Renal pelvis (tissue), 4 donors: ENCODE results near the gene IRF9. TPM values are rescaled to one million over a fixed set of nuclear protein-coding genes. Genes with fewer than 3 reads are reported as not detected.
A peak's percentile ranks its signal among the peaks of the same experiment; 100 is the strongest.

ENCODE experiments used
- DNase-seq: peaks from one replicate; pipeline ENCODE4 v3.0.0-alpha.2; 2013
- polyA plus RNA-seq, 3 donors: library from polyadenylated mRNA; unstranded; fragments of 120-200 nt; gene quantifications; one replicate each; pipeline ENCODE4 v1.2.1, GENCODE V29; 2013; ENCODE audit not compliant: insufficient read length in 3 of 3

The IRF9 gene
- polyA plus RNA-seq, 3 donors: 56.8 to 68.9 (median 57.2) TPM

- DNase-seq: no peak
These were observed 15.2 kb upstream of the IRF9 start for GRCh38 chr14:24145690-24146452.

GRCh38 chr14:24146453-24146977 is 14.6 kb upstream of the IRF9 start, which contains the start of gene PSME2:
TSS of gene PSME2 (minus strand) at chr14:24146610. CDS start at chr14:24146581, 29 bp downstream.
- DNase-seq: peak; percentile 98

DNA sequence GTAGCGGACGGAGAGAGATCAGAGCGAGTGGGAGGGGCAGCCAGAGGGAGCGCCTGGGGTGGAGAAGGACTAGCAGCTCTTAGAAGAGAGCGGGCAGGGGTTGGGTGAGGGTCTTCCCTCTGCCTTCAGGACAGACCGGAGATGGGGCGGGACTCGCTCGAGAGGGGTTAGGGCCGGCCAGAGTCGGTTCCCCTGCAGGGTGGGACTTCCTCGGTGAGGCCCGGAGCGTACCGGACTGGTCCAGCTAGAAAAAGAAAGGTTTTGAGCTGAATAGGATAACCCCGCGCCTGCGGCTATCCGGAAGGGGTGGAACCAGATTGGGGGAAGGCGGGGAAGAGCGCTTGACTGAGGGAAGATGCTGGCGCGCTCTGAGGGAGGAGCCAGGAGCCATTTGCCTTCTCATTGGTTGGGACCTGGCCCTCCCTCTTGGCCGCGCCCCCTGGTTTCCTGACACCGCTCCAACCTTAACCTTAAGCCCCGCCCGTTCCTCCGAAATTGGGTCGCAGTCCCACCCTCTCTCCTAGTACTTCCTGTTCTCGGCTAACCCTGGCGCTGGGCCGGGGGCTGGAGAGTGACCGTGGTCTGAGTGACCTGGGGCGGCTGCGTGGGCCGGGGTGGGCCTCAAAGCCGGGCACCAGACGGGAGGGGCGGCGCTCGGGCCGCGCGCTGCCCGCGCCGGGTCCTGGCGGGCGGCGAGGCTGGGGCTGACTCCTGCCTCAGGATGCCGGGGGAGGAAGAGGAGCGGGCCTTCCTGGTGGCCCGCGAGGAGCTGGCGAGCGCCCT is 13.9 kb upstream of the IRF9 start, which contains the start of gene RNF31:
Gene RNF31 (plus strand): TSS at position 521 of the 783 bp plus-strand sequence. CDS start 201 bp downstream, at position 722.
- peak; percentile 99 for DNase-seq

DNA sequence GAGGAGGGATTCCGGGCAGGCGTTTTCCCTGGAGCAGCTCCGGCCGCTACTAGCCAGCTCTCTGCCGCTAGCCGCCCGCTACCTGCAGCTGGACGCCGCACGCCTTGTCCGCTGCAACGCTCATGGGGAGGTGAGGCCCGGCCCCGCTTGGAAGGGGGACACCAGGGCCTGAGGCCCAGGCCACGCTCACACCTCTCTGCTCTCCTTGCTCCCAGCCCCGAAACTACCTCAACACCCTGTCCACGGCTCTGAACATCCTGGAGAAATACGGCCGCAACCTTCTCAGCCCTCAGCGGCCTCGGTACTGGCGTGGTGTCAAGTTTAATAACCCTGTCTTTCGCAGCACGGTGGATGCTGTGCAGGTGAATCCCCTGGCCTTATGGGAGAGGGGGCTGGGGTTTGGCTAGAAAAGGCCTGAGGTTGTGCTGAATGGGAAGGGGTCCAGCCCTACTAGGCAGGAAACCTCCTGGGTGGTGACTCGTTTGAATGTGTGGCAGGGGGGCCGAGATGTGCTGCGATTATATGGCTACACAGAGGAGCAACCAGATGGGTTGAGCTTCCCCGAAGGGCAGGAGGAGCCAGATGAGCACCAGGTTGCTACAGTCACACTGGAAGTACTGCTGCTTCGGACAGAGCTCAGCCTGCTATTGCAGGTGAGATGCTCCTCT is 13.2 kb upstream of the IRF9 start:
- DNase-seq: no peak

DNA sequence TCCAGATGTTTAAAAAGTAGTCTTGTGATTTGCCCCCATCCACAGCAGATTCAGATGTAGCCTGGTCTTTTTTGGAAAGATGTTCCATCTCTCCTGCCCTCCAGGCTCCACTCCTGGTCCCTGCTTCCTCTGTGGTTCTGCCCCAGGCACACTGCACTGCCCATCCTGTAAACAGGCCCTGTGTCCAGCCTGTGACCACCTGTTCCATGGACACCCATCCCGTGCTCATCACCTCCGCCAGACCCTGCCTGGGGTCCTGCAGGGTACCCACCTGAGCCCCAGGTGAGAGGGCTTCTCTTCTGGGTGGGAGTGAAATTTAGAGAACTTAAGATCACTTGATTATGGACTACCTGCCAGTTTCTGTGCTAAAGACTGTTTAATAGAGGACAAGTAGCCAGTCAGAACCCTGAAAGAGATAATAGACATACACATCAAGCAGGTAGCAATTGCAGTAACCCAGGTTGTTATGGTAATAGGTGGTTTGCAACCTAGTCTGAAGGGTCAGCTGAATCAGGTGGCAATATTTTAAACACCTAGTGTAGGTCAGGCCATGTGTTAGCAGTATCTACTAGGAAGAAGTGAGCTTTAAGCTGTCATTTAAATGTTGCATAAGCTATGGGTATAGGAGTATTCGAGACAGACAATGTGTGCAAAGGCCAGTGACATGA is 11.6 kb upstream of the IRF9 start:
- no peak for DNase-seq

DNA sequence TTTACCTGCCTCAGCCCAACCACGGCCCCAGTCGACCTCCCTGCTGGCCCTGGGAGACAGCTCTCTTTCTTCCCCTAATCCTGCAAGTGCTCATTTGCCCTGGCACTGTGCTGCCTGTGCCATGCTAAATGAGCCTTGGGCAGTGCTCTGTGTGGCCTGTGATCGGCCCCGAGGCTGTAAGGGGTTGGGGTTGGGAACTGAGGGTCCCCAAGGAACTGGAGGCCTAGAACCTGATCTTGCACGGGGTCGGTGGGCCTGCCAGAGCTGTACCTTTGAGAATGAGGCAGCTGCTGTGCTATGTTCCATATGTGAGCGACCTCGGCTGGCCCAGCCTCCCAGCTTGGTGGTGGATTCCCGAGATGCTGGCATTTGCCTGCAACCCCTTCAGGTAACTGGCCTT is 11.0 kb upstream of the IRF9 start:
- DNase-seq: no peak

DNA sequence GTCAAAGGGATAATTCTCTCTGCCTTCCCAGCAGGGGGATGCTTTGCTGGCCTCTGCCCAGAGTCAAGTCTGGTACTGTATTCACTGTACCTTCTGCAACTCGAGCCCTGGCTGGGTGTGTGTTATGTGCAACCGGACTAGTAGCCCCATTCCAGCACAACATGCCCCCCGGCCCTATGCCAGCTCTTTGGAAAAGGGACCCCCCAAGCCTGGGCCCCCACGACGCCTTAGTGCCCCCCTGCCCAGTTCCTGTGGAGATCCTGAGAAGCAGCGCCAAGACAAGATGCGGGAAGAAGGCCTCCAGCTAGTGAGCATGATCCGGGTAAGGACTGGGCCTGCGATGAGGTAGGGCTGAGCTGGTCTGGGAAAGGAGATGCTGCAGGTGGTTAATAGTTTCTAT is 10.5 kb upstream of the IRF9 start:
- DNase-seq: no peak

GRCh38 chr14:24150993-24151392 is 10.1 kb upstream of the IRF9 start:
- no peak for DNase-seq

DNA sequence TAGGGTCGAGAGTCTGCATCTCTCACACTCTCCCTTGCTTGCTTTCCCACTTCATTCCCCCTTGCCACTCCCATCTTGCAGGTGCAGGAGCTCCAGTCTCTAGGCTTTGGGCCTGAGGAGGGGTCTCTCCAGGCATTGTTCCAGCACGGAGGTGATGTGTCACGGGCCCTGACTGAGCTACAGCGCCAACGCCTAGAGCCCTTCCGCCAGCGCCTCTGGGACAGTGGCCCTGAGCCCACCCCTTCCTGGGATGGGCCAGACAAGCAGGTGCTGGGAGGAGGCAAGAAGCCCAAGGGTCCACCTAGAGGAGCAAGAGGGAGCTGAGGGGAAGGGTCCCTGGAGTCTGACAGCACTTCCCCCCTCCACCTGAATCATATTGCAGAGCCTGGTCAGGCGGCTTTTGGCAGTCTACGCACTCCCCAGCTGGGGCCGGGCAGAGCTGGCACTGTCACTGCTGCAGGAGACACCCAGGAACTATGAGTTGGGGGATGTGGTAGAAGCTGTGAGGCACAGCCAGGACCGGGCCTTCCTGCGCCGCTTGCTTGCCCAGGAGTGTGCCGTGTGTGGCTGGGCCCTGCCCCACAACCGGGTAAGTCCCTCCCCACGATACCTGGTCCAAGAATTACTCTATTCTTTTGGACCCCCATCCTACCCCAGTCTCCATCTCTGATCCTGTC is 9.5 kb upstream of the IRF9 start:
- no peak for DNase-seq

DNA sequence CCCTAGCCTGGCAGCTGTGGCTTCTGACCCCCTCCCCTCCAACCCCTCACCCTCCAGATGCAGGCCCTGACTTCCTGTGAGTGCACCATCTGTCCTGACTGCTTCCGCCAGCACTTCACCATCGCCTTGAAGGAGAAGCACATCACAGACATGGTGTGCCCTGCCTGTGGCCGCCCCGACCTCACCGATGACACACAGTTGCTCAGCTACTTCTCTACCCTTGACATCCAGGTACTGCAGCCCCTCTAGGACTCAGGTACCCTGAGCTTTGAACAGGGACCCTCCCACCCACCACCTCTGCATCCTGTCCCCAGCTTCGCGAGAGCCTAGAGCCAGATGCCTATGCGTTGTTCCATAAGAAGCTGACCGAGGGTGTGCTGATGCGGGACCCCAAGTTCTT is 6.0 kb upstream of the IRF9 start:
- DNase-seq: no peak

DNA sequence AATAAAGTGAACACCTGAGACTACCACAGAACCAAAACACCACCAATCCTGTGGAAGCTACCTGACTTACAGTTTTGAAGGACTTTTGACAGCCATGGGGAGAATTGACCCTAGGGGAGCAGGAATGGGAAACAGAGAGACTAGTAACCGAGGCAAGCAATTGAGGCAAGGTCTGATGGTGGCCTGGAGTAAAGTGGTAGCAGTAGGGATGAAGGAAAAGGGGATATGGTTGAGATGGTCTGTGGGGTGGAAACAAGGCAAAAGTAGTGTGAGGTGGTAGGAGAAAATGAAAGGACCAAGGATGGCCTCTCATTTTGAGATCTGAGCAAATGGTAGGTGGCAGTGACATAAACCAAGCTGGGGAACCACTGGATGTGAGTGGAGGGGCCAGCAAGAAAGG is 4.2 kb upstream of the IRF9 start:
- DNase-seq: no peak

- no peak for DNase-seq
These were observed 3.7 kb upstream of the IRF9 start for GRCh38 chr14:24157331-24157730.

DNA sequence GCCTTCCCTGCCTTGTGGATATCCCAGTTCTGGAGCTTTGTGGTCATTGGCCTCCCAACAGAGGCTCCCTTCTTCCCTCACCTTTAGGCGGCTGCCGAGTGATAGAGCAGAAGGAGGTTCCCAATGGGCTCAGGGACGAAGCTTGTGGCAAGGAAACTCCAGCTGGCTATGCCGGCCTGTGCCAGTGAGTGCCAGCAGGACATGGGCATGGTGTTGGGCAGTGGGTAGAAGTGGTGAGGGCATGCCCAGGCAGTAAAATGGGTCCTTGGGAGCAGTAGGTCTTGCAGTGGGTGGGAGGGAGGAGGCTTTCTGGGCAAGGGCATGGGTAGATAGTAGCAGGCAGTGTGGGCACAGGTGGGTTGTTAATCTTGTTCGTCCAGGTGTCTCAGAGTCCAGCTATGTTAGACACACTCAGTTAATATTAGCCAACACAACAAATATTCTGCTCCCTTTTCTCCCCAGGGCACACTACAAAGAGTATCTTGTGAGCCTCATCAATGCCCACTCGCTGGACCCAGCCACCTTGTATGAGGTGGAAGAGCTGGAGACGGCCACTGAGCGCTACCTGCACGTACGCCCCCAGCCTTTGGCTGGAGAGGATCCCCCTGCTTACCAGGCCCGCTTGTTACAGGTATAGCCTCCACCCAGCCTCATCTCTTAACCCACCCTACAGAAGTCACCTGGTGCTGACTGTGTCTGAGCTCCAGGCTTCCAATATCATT is 1.1 kb upstream of the IRF9 start:
- no peak for DNase-seq

GRCh38 chr14:24160499-24160849 is 591 bp upstream of the IRF9 start:
- DNase-seq: no peak

- DNase-seq: no peak
These were observed 1.0 kb downstream of the IRF9 start for GRCh38 chr14:24162093-24162492.

- DNase-seq: no peak
These were observed 3.5 kb downstream of the IRF9 start for GRCh38 chr14:24164518-24164991.

GRCh38 chr14:24165785-24166184 is 4.7 kb downstream of the IRF9 start:
- no peak for DNase-seq

GRCh38 chr14:24167469-24168114 is 6.5 kb downstream of the IRF9 start:
- DNase-seq: no peak

DNA sequence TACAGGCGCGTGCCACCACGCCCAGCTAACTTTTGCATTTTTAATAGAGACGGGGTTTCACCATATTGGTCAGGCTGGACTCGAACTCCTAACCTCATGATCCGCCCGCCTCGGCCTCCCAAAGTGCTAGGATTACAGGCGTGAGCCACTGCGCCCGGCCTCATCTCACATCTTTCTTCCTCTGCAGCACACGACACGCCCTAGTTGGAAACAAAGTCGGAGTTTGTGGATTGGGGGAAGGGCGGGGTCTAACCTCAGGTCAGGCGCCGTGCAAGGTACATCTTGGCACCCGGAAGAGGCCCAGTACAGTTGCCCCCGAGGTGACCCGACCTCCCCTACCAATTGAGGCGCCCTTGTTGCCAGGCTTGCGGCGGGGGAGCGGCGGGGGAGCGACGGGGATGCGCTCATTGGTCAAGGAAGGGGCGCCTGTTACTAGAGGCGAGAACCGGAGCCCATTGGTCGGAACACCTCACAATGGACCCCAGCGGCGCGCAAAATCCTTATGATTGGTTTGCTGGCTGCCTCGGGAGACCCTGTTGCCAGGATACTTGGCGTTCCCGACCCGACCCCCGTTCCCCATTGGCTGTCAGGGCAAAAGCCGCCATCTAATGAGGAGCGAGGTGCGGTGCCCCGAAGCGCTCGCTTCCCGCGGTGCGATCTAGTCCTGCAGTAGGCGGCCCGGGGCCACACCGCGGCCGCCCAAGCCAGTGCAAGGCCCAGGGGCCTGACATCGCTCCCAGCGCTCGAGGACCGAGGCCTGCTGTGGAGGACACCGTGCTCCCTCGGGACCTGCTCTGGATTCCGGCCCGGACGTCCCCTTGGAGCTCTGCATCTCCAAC is 10.6 kb downstream of the IRF9 start, which contains the start of gene REC8:
Gene REC8 (plus strand): TSS at position 659 of the 839 bp plus-strand sequence. CDS start 473 bp downstream, outside the sequence.
- DNase-seq: peak; percentile 97
